ENCODE data around the gene ME1.
"Not testable (repeated sequence)": the region's sequence is repeated elsewhere in the genome, so short reads cannot be mapped to it uniquely, and the experiment has no call there.

DNA sequence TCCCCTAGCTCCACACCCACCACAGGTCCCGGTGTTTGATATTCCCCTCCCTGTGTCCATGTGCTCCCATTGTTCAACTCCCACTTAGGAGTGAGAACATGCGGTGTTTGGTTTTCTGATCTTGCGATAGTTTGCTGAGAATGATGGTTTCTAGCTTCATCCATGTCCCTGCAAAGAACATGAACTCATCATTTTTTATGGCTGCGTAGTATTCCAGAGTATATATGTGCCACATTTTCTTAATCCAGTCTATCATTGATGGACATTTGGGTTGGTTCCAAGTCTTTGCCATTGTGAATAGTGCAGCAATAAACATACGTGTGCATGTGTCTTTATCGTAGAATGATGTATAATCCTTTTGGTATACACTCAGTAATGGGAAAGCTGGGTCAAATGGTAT, 143.6 kb downstream of the ME1 start:
- TF ChIP-seq POLR2A (IDR thresholded peaks at IDR 0.05; ENCODE audit: low read length); GATA1 (IDR thresholded peaks at IDR 0.05; ENCODE audit: low read depth, low read length): not testable (repeated sequence)
